C1 segment of cervical spinal cord (tissue), 14 donors: ENCODE data around the gene GPR160.
"Not testable (repeated sequence)": the region's sequence is repeated elsewhere in the genome, so short reads cannot be mapped to it uniquely, and the experiment has no call there.

Source experiments
- DNase-seq, 14 donors: peaks; one replicate each; lab custom pipeline; 2025; lab: John Stamatoyannopoulos, UW

GPR160 gene

GRCh38 chr3:170111147-170111771 lies 73.5 kb downstream of the GPR160 start:
- no peak for DNase-seq

DNA sequence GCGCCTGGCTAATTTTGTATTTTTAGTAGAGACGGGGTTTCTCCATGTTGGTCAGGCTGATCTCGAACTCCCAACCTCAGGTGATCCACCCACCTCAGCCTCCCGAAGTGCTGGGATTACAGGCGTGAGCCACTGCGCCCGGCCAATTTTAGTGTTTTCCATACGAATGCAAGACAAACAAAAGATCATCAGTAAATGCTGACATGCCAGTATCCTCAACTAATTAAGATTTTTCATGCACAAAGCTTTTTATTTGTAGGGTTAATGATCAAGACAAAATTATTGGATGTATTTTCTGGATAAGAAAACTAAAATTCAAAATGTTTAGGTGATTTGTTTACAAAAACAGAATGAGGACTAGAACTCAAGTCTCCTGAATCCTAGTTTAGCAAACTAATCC lies 76.4 kb downstream of the GPR160 start:
- DNase-seq, result not testable (repeated sequence)

DNA sequence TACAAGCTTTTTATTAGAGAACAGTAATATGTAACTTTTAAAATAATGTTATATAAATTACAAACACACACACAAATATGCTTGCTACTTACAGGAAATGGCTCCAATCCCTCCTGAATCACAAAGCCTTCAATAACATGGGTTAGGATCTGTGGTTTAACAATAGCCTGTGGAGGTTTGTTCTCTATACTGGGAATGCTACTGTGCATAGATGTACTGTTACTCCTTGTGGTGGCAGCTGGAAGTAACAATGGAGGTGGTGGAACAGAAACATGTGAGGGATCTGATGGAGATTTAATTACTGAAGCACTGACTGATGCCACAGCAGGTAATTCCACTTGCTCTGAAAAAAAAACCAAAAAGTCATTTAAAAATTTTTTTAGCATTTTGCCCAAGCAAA lies 79.3 kb downstream of the GPR160 start:
- no peak for DNase-seq

DNA sequence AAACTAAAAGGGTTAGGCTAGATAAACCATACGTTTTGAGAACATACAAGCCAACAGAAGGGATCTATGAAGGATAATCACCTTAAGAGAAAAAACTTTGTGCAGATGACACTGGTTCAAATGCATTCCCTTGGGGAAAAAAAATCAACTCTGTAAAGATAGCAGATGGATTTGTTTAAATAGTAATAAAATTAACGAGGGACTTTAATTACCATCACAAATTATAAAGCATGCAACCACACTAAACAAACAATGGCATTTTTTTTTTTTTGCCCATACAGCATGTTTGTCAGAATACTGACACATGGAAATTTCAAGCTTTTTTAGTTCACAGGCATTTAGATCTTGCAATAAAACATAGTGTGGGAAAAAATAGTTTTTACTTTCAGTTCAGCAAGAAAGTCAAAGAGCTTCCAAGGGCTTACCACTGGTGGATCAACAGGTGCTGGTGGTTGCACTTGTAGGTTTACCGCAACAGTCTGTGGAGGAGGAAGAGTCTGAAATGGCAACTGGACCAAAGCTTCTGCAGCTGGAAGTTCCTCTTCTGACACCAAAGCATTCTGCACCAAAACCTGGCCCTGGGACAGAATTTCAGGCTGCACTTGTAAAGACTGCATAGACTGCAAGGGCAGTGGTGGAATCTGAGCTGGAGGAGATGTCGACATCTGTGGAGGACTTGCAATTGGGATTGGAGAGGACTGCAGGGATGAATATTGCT lies 90.6 kb downstream of the GPR160 start:
- peak in 1 of 14 donors; percentile 1 for DNase-seq

GRCh38 chr3:170128977-170129431 lies 91.2 kb downstream of the GPR160 start:
- DNase-seq, result peak in 1 of 14 donors; percentile 2

GRCh38 chr3:170130532-170130931 lies 92.7 kb downstream of the GPR160 start:
- no peak for DNase-seq

DNA sequence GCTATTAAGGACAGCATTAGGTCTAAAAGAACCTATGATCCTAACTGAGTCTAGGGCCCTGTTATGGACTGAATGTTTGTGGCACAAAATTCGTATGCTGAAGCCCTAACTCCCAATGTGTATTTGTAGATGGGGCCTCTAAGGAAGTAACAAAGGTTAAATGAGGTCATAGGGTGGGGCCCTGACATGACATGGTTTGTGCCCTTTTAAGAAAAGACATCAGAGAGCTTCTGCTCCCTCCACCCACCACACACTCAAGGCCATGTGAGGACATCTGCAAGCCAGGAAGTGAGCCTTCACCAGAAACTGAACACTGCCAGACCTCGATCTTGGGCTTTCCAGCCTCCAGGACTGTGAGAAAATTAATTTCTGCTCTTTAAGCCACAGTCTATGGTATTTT lies 94.5 kb downstream of the GPR160 start:
- DNase-seq, result no peak
